HCT116 (cell line): ENCODE data around the gene CHN1. TPM values are rescaled to one million over a fixed set of nuclear protein-coding genes. Genes with fewer than 3 reads are reported as not detected.

ENCODE experiments used
- ATAC-seq: fragments of 200-7000 bp; cut with Tn5 transposase; 2 replicates; pipeline ENCODE4 v1.9.1; 2020; ENCODE audit warnings: mild to moderate bottlenecking, moderate library complexity
- BruUV-seq: library from RNA; stranded (reverse); fragments of 400-500 nt; replicated peaks from 2 replicates; lab custom pipeline; 2021; lab: Mats Ljungman, UMichigan
- CTCF ChIA-PET: fragments of 300-600 bp; sonication (Branson Sonifier 250); formaldehyde crosslinking; loops from one replicate; lab custom pipeline; 2021; ENCODE audit warnings: antibody characterized with exemption; lab: Charles Lee
- POLR2A ChIA-PET: fragments of 300-600, 350-600 bp; sonication (Branson Sonifier 250); formaldehyde crosslinking; loops from one replicate; lab custom pipeline; 2021; ENCODE audit warnings: antibody characterized with exemption; lab: Charles Lee
- RAD21 ChIA-PET, 2 experiments: fragments of 300-600 bp; sonication (Branson Sonifier 250); formaldehyde crosslinking; loops; one replicate each; lab custom pipeline; 2023; ENCODE audit warnings: low total read pairs in 2 of 2; ENCODE audit not compliant: uncharacterized antibody in 2 of 2, unreplicated experiment in 2 of 2, low non-redundant PET in 1 of 2; lab: Charles Lee
- DNase-seq: peaks from one replicate; pipeline ENCODE4 v3.0.0-alpha.2; 2010; ENCODE audit warnings: low read depth, low spot score
- H2AFZ ChIP-seq: fragments of 200-600 bp; shearing (Covaris generic), sonication (generic); 2 replicates; pipeline ENCODE4 v1.6.1; 2017; ENCODE audit warnings: low read depth, mixed run types, mixed read lengths, antibody characterized with exemption, low read length; ENCODE audit not compliant: poor library complexity, severe bottlenecking
- H3K27ac ChIP-seq: 2 replicates; pipeline ENCODE4 v1.5.1; 2012; ENCODE audit warnings: low read depth, low read length
- H3K27me3 ChIP-seq: fragments of 200-600 bp; sonication (generic); 2 replicates; pipeline ENCODE4 v1.6.1; 2016; ENCODE audit warnings: mixed run types, low read length, mixed read lengths; ENCODE audit not compliant: insufficient read depth
- H3K36me3 ChIP-seq, 2 experiments: fragments of 200-500 bp in 1 of 2; fragments of 200-600 bp in 1 of 2; sonication (Bioruptor generic) in 1 of 2; sonication (generic) in 1 of 2; 2 replicates each; pipeline versions ENCODE4 v1.5.1 to v1.6.1; 2014 to 2016; ENCODE audit warnings: low read length in 2 of 2, inconsistent platforms in 1 of 2, mixed read lengths in 1 of 2, mixed run types in 1 of 2; ENCODE audit not compliant: insufficient read depth in 2 of 2, control insufficient read depth in 1 of 2
- H3K4me1 ChIP-seq, 2 experiments: fragments of 200-600 bp in 1 of 2; sonication (generic) in 1 of 2; 2 replicates each; pipeline versions ENCODE4 v1.5.1 to v1.6.1; 2012 to 2017; ENCODE audit warnings: low read length in 2 of 2, inconsistent platforms in 1 of 2, mild to moderate bottlenecking in 1 of 2, mixed read lengths in 1 of 2, mixed run types in 1 of 2, moderate library complexity in 1 of 2; ENCODE audit not compliant: insufficient read depth in 2 of 2, control insufficient read depth in 1 of 2
- H3K4me2 ChIP-seq: fragments of 200-600 bp; sonication (generic); 2 replicates; pipeline ENCODE4 v1.6.1; 2017; ENCODE audit warnings: mixed run types, low read length, mixed read lengths
- H3K4me3 ChIP-seq, 2 experiments: fragments of 200-600 bp in 1 of 2; sonication (generic) in 1 of 2; replicated peaks in 1 of 2; 2 replicates each; pipeline ENCODE4 v1.5.1; 2011 to 2016; ENCODE audit warnings: low read length in 2 of 2, control low read depth in 1 of 2, low read depth in 1 of 2, mild to moderate bottlenecking in 1 of 2, mixed read lengths in 1 of 2, mixed run types in 1 of 2
- H3K79me2 ChIP-seq: fragments of 200-600 bp; sonication (generic); 2 replicates; pipeline ENCODE4 v1.6.1; 2017; ENCODE audit warnings: mild to moderate bottlenecking, mixed run types, low read length, moderate library complexity, mixed read lengths; ENCODE audit not compliant: insufficient read depth
- H3K9ac ChIP-seq: fragments of 200-600 bp; sonication (generic); 2 replicates; pipeline ENCODE4 v1.6.1; 2016; ENCODE audit warnings: low read length, mixed read lengths
- H3K9me2 ChIP-seq: fragments of 200-600 bp; sonication (generic), shearing (Covaris generic); 2 replicates; pipeline ENCODE4 v1.6.1; 2017; ENCODE audit warnings: mixed run types, mild to moderate bottlenecking, moderate library complexity; ENCODE audit not compliant: insufficient read depth
- H3K9me3 ChIP-seq, 2 experiments: fragments of 200-500 bp in 1 of 2; fragments of 200-600 bp in 1 of 2; sonication (Bioruptor generic) in 1 of 2; sonication (generic) in 1 of 2; 2 replicates each; pipeline ENCODE4 v1.6.1; 2014 to 2017; ENCODE audit warnings: low read length in 2 of 2, mixed read lengths in 2 of 2, inconsistent platforms in 1 of 2, low read depth in 1 of 2, mild to moderate bottlenecking in 1 of 2, mixed run types in 1 of 2, moderate library complexity in 1 of 2; ENCODE audit not compliant: control insufficient read depth in 1 of 2, insufficient read depth in 1 of 2
- H4K20me1 ChIP-seq: fragments of 200-600 bp; sonication (generic), shearing (Covaris generic); 2 replicates; pipeline ENCODE4 v1.6.1; 2017; ENCODE audit warnings: mixed run types, mild to moderate bottlenecking, moderate library complexity; ENCODE audit not compliant: insufficient read depth
- ATF3 ChIP-seq: IDR thresholded peaks from 2 replicates; pipeline ENCODE4 v1.6.1; 2012
- CEBPB ChIP-seq: IDR thresholded peaks from 2 replicates; pipeline ENCODE4 v1.6.1; 2012; ENCODE audit warnings: low read depth
- CTCF ChIP-seq, 3 experiments: fragments of 200-600 bp in 1 of 3; sonication (generic) in 1 of 3; IDR thresholded peaks in 2 of 3; conservative IDR thresholded peaks in 1 of 3; 2 replicates each; pipeline ENCODE4 v1.5.1; 2012 to 2017; ENCODE audit warnings: low read depth in 2 of 3, low read length in 2 of 3, antibody characterized with exemption in 1 of 3, borderline replicate concordance in 1 of 3, control low read depth in 1 of 3, mild to moderate bottlenecking in 1 of 3, mixed read lengths in 1 of 3, mixed run types in 1 of 3, moderate library complexity in 1 of 3; ENCODE audit not compliant: insufficient read depth in 1 of 3
- EGR1 ChIP-seq: IDR thresholded peaks from 2 replicates; pipeline ENCODE4 v1.6.1; 2012; ENCODE audit warnings: low read depth
- ELF1 ChIP-seq: IDR thresholded peaks from 2 replicates; pipeline ENCODE4 v1.6.1; 2012; ENCODE audit warnings: low read depth, borderline replicate concordance
- EZH2 ChIP-seq: fragments of 200-600 bp; sonication (generic); IDR thresholded peaks from 2 replicates; pipeline ENCODE4 v1.6.1; 2017; ENCODE audit warnings: antibody characterized with exemption, mixed run types
- EZH2phosphoT487 ChIP-seq: fragments of 200-600 bp; IDR thresholded peaks from 2 replicates; pipeline ENCODE4 v1.6.1; 2018; ENCODE audit warnings: antibody characterized with exemption, borderline replicate concordance
- JUND ChIP-seq: IDR thresholded peaks from 2 replicates; pipeline ENCODE4 v1.6.1; 2012
- MAX ChIP-seq: IDR thresholded peaks from 2 replicates; pipeline ENCODE4 v1.6.1; 2012
- POLR2AphosphoS5 ChIP-seq: IDR thresholded peaks from 2 replicates; pipeline ENCODE4 v1.6.1; 2011; ENCODE audit warnings: mild to moderate bottlenecking, low read depth, low read length, moderate library complexity
- SIN3A ChIP-seq: IDR thresholded peaks from 2 replicates; pipeline ENCODE4 v1.6.1; 2012; ENCODE audit warnings: low read depth
- SP1 ChIP-seq: IDR thresholded peaks from 2 replicates; pipeline ENCODE4 v1.6.1; 2012; ENCODE audit warnings: low read depth
- SRF ChIP-seq: IDR thresholded peaks from 2 replicates; pipeline ENCODE4 v1.6.1; 2012; ENCODE audit warnings: low read depth
- TCF7L2 ChIP-seq: IDR thresholded peaks from 2 replicates; pipeline ENCODE4 v1.7.0; 2011; ENCODE audit warnings: borderline replicate concordance, inconsistent platforms; ENCODE audit not compliant: insufficient read depth, insufficient read length; ENCODE audit errors: extremely low read depth
- ZBTB33 ChIP-seq: IDR thresholded peaks from 2 replicates; pipeline ENCODE4 v1.6.1; 2011; ENCODE audit warnings: mild to moderate bottlenecking, low read length, moderate library complexity; ENCODE audit not compliant: insufficient replicate concordance; ENCODE audit errors: extremely low read depth
- ZFX ChIP-seq: fragments of 450-650 bp; IDR thresholded peaks from 2 replicates; pipeline ENCODE4 v1.6.1; 2017
- ZNF274 ChIP-seq: fragments of 200-500 bp; sonication (Bioruptor generic); IDR thresholded peaks from 2 replicates; pipeline ENCODE4 v1.6.1; 2014; ENCODE audit warnings: mild to moderate bottlenecking, low read depth, low read length, inconsistent platforms
- intact Hi-C: fragments of 100-400 bp; cut with micrococcal nuclease; formaldehyde crosslinking; loops from 2 replicates; pipeline ENCODE4 v1.10.0; 2022
- total RNA-seq: library from RNA; stranded (reverse); gene quantifications from one replicate; pipeline ENCODE4 v1.2.1, GENCODE V29; 2021; ENCODE audit not compliant: unreplicated experiment

The CHN1 gene
- total RNA-seq, 1 experiment from 2014 or later: 3.6 TPM

- TF ChIP-seq ELF1 (no peak), MAX (no peak), EZH2 (no peak), ZNF274 (no peak)
- TF ChIP-seq, all 23 proteins: peak for 0
Measured at GRCh38 chr2:174787487-174788205, 217.5 kb downstream of the CHN1 start (continued).

- ATAC-seq (no peak), DNase-seq (no peak)
- H2AFZ ChIP-seq: no peak overlapping the region
- H3K36me3 ChIP-seq: no peaks in the 10 kb centered on the region
- H3K27ac ChIP-seq: no peak overlapping the region
- no peaks in the 10 kb centered on the region for H3K9me2 ChIP-seq
- no peak overlapping the region for H3K9ac ChIP-seq
- CTCF ChIA-PET: no interaction called here
- no peaks in the 10 kb centered on the region for H3K9me3 ChIP-seq
- POLR2A ChIA-PET: no interaction called here
- TF ChIP-seq POLR2AphosphoS5: no peak
- TF ChIP-seq EZH2phosphoT487: no peak
- no peak for TF ChIP-seq CTCF (IDR thresholded peaks at IDR 0.05 in 2 of 3, conservative IDR thresholded peaks at IDR 0.05 in 1 of 3; ENCODE audit: borderline replicate concordance in 1 of 3, insufficient read depth in 1 of 3, low read depth in 2 of 3, low read length in 2 of 3)
- no peak for TF ChIP-seq JUND
- no peak for TF ChIP-seq CEBPB
- TF ChIP-seq ZNF274: no peak
- TF ChIP-seq SRF: no peak
- no peak for TF ChIP-seq ZFX
- no peak for TF ChIP-seq ELF1
- TF ChIP-seq ZBTB33: no peak
- TF ChIP-seq EZH2: no peak
- TF ChIP-seq EGR1: no peak
- TF ChIP-seq ATF3: no peak
- no peak for TF ChIP-seq TCF7L2
- TF ChIP-seq SP1: no peak
- TF ChIP-seq SIN3A: no peak
- RAD21 ChIA-PET: no interaction called here
- no peaks in the 10 kb centered on the region for H3K79me2 ChIP-seq
- H3K27me3 ChIP-seq: no peaks in the 10 kb centered on the region
- H3K4me1 ChIP-seq: peaks cover 10 to 14% of the 10 kb centered on the region in 2 experiments; a peak in 3 of 4 replicates
- no peaks in the 10 kb centered on the region for H4K20me1 ChIP-seq
- BruUV-seq: no TSS peak
- H3K4me3 ChIP-seq: no peak overlapping the region
- no peak overlapping the region for H3K4me2 ChIP-seq
- intact Hi-C loops: no loop called here
Measured at GRCh38 chr2:174786066-174786725, 219.0 kb downstream of the CHN1 start.
